Measurements from ENCODE around the gene LRRC18.

GRCh38 chr10:48938990-48939536 is 577 bp downstream of the LRRC18 start:
- no peak for TF ChIP-seq POLR2A (IDR thresholded peaks at IDR 0.05; ENCODE audit: low read depth, low read length)
- TF ChIP-seq POLR2AphosphoS5 (IDR thresholded peaks at IDR 0.05; ENCODE audit: low read depth, low read length): no peak
- no peak for TF ChIP-seq SPI1 (IDR thresholded peaks at IDR 0.05; ENCODE audit: low read depth, low read length)
- no peak for TF ChIP-seq TAF1 (IDR thresholded peaks at IDR 0.05; ENCODE audit: low read depth, low read length)

Data from GM12891 (cell line).